Keratinocyte (primary cell): ENCODE data around the gene DNHD1. TPM values are rescaled to one million over a fixed set of nuclear protein-coding genes. Genes with fewer than 3 reads are reported as not detected.

Source experiments
- DNase-seq: peaks from one replicate; pipeline ENCODE4 v3.0.0-alpha.2; 2011; ENCODE audit warnings: low read depth, missing footprints, low spot score
- FAIRE-seq: peaks from 2 replicates; lab custom pipeline; 2011; peaks lifted over from hg19 to GRCh38; lab: Jason Lieb, UNC
- H2AFZ ChIP-seq: 2 replicates; pipeline ENCODE4 v1.6.0; 2012; ENCODE audit warnings: low read length, control low read depth, inconsistent platforms; ENCODE audit not compliant: control insufficient read depth
- H3K27ac ChIP-seq: 2 replicates; pipeline ENCODE4 v1.5.1; 2011; ENCODE audit warnings: low read length; ENCODE audit not compliant: control insufficient read depth, insufficient read depth
- H3K27me3 ChIP-seq: 3 replicates; pipeline ENCODE4 v1.6.0; 2011; ENCODE audit warnings: low read length; ENCODE audit not compliant: control insufficient read depth, insufficient read depth; ENCODE audit errors: extremely low read depth
- H3K36me3 ChIP-seq, 2 experiments: 2 replicates in 1 of 2; 3 replicates in 1 of 2; pipeline ENCODE4 v1.5.1; 2011; ENCODE audit warnings: low read length in 2 of 2, mild to moderate bottlenecking in 1 of 2; ENCODE audit not compliant: control insufficient read depth in 2 of 2, insufficient read depth in 2 of 2; ENCODE audit errors: extremely low read depth in 1 of 2
- H3K4me1 ChIP-seq: 3 replicates; pipeline ENCODE4 v1.5.1; 2011; ENCODE audit warnings: low read length; ENCODE audit not compliant: control insufficient read depth, insufficient read depth; ENCODE audit errors: extremely low read depth
- H3K4me2 ChIP-seq: 3 replicates; pipeline ENCODE4 v1.6.0; 2011; ENCODE audit warnings: low read depth, low read length; ENCODE audit not compliant: control insufficient read depth, insufficient read depth; ENCODE audit errors: extremely low read depth
- H3K4me3 ChIP-seq, 3 experiments: fragments of 200-600 bp in 1 of 3; sonication (generic) in 1 of 3; 2 replicates in 2 of 3; 3 replicates in 1 of 3; pipeline ENCODE4 v1.5.1; 2011 to 2016; ENCODE audit warnings: low read length in 3 of 3, mild to moderate bottlenecking in 3 of 3, control low read depth in 2 of 3, inconsistent platforms in 1 of 3, low read depth in 1 of 3, mixed read lengths in 1 of 3, mixed run types in 1 of 3, moderate library complexity in 1 of 3; ENCODE audit not compliant: control insufficient read depth in 2 of 3, insufficient read depth in 2 of 3; ENCODE audit errors: extremely low read depth in 1 of 3
- H3K79me2 ChIP-seq: 2 replicates; pipeline ENCODE4 v1.6.0; 2012; ENCODE audit warnings: low read length; ENCODE audit not compliant: control insufficient read depth, insufficient read depth
- H3K9ac ChIP-seq: 3 replicates; pipeline ENCODE4 v1.6.0; 2011; ENCODE audit warnings: low read length; ENCODE audit not compliant: control insufficient read depth, insufficient read depth; ENCODE audit errors: extremely low read depth
- H3K9me1 ChIP-seq: 3 replicates; pipeline ENCODE4 v1.6.0; 2011; ENCODE audit warnings: low read length; ENCODE audit not compliant: control insufficient read depth, insufficient read depth; ENCODE audit errors: extremely low read depth
- H3K9me3 ChIP-seq: 2 replicates; pipeline ENCODE4 v1.5.1; 2012; ENCODE audit warnings: low read depth, low read length; ENCODE audit not compliant: control insufficient read depth
- H4K20me1 ChIP-seq: 3 replicates; pipeline ENCODE4 v1.6.0; 2011; ENCODE audit warnings: low read length; ENCODE audit not compliant: control insufficient read depth, insufficient read depth; ENCODE audit errors: extremely low read depth
- CTCF ChIP-seq, 3 experiments: IDR thresholded peaks in 1 of 3; conservative IDR thresholded peaks in 1 of 3; optimal IDR thresholded peaks in 1 of 3; 2 replicates in 2 of 3; 3 replicates in 1 of 3; pipeline versions ENCODE3 to v1.5.1; 2011; ENCODE audit warnings: low read length in 3 of 3, mild to moderate bottlenecking in 3 of 3, moderate library complexity in 2 of 3, control low read depth in 1 of 3, inconsistent platforms in 1 of 3; ENCODE audit not compliant: insufficient read depth in 2 of 3; ENCODE audit errors: extremely low read depth in 1 of 3
- EZH2 ChIP-seq: IDR thresholded peaks from one replicate; pipeline ENCODE4 v1.6.1; 2012; ENCODE audit warnings: inconsistent platforms, mild to moderate bottlenecking, low read length, moderate library complexity
- dilution Hi-C: fragments of 300-500 bp; cut with MboI; formaldehyde crosslinking; loops from one replicate; pipeline ENCODE4 v1.7.0; 2020; ENCODE audit warnings: low sequenced_read_pairs; ENCODE audit not compliant: extremely low pct_ligation_motif_present
- polyA plus RNA-seq, 5 experiments: library from polyadenylated mRNA; depleted of rRNA in 3 of 5; stranded (reverse) in 3 of 5; stranded (forward) in 1 of 5; unstranded in 1 of 5; fragments of >200 nt; gene quantifications; 1 replicate in 1 of 5; 2 replicates in 3 of 5; 3 replicates in 1 of 5; pipeline versions ENCODE4 v1.2.1 to v1.2.3, GENCODE V29; 2011 to 2012; ENCODE audit warnings: missing spikeins in 2 of 5, low read depth in 1 of 5, low replicate concordance in 1 of 5

DNHD1 gene
- polyA plus RNA-seq, 1 donor (not counting 4 experiments of a cell fraction or from before 2014, with no cell fraction given), result 2.9 TPM

GRCh38 chr11:6455070-6455469 lies 42.0 kb upstream of the DNHD1 start:
- peaks cover 5 to 24% of the 10 kb centered on the region in 2 experiments for H3K36me3 ChIP-seq
- TF ChIP-seq EZH2 (no peak), CTCF (optimal IDR thresholded peaks at IDR 0.05 in 1 of 3, IDR thresholded peaks at IDR 0.05 in 1 of 3, conservative IDR thresholded peaks at IDR 0.05 in 1 of 3; ENCODE audit: extremely low read depth in 1 of 3, insufficient read depth in 2 of 3, low read length in 3 of 3) (no peak)
- dilution Hi-C loops, result no loop called here

GRCh38 chr11:6456361-6457073 lies 40.6 kb upstream of the DNHD1 start:
- Histone ChIP-seq H3K9me1 (no peaks in the 10 kb centered on the region), H3K4me3 (no peak overlapping the region), H3K27ac (no peak overlapping the region), H4K20me1 (no peaks in the 10 kb centered on the region), H3K9ac (no peak overlapping the region), H3K9me3 (no peaks in the 10 kb centered on the region), H3K4me1 (no peaks in the 10 kb centered on the region), H2AFZ (no peak overlapping the region), H3K36me3 (peaks cover 0 to 20% of the 10 kb centered on the region in 2 experiments), H3K4me2 (no peak overlapping the region), H3K27me3 (no peaks in the 10 kb centered on the region), H3K79me2 (no peaks in the 10 kb centered on the region)
- DNase-seq (no peak), FAIRE-seq (no peak)
- TF ChIP-seq CTCF (optimal IDR thresholded peaks at IDR 0.05 in 1 of 3, IDR thresholded peaks at IDR 0.05 in 1 of 3, conservative IDR thresholded peaks at IDR 0.05 in 1 of 3; ENCODE audit: extremely low read depth in 1 of 3, insufficient read depth in 2 of 3, low read length in 3 of 3), result no peak
- TF ChIP-seq EZH2, result no peak
- dilution Hi-C loops, result no loop called here

More at GRCh38 chr11:6455070-6455469, 42.0 kb upstream of the DNHD1 start:
- no peak overlapping the region for H3K4me2 ChIP-seq
- H3K4me3 ChIP-seq, result no peak overlapping the region
- H3K9me3 ChIP-seq, result no peaks in the 10 kb centered on the region
- H3K79me2 ChIP-seq, result no peaks in the 10 kb centered on the region
- H3K27ac ChIP-seq, result no peak overlapping the region
- no peaks in the 10 kb centered on the region for H3K9me1 ChIP-seq
- FAIRE-seq (no peak), DNase-seq (no peak)
- no peak overlapping the region for H3K9ac ChIP-seq
- H4K20me1 ChIP-seq, result no peaks in the 10 kb centered on the region
- H2AFZ ChIP-seq, result no peak overlapping the region
- H3K4me1 ChIP-seq, result no peaks in the 10 kb centered on the region
- H3K27me3 ChIP-seq, result no peaks in the 10 kb centered on the region
